ENCODE measurements around the gene TSHZ2. TPM values are rescaled to one million over a fixed set of nuclear protein-coding genes. Genes with fewer than 3 reads are reported as not detected.

The TSHZ2 gene
- total and polyA plus RNA-seq, 2 of the 4 experiments (the other 2 are of a cell fraction), result under 0.01 to 0.02 TPM

GRCh38 chr20:52958211-52958610 lies 13.9 kb upstream of the TSHZ2 start:
- Histone ChIP-seq H2AK9ac (replicated peaks; ENCODE audit: low read depth, low read length, poor library complexity) (no peak overlapping the region), H3K23ac (ENCODE audit: low read depth, low read length) (no peak overlapping the region), H2BK120ac (ENCODE audit: low read depth, low read length) (no peak overlapping the region), H4K8ac (ENCODE audit: low read depth in 2 of 2, low read length in 2 of 2) (no peak overlapping the region), H3K9me1 (ENCODE audit: insufficient read depth, low read length) (no peaks in the 10 kb centered on the region), H4K20me1 (ENCODE audit: insufficient read depth, low read length) (no peaks in the 10 kb centered on the region), H3K56ac (ENCODE audit: extremely low read depth, insufficient read depth, low read length) (no peak overlapping the region), H3K4me3 (ENCODE audit: insufficient read depth, low read depth, low read length) (no peak overlapping the region), H3K14ac (replicated peaks; ENCODE audit: low read depth, low read length) (no peak overlapping the region), H3K4me1 (ENCODE audit: control insufficient read depth, insufficient read depth, low read length) (no peaks in the 10 kb centered on the region), H3K4ac (ENCODE audit: low read depth, low read length) (no peak overlapping the region), H2BK20ac (ENCODE audit: low read depth, low read length) (no peak overlapping the region), H2BK5ac (ENCODE audit: low read depth, low read length, poor library complexity, severe bottlenecking) (no peak overlapping the region), H3K18ac (ENCODE audit: low read depth, low read length) (no peak overlapping the region), H2BK15ac (ENCODE audit: low read depth, low read length) (no peak overlapping the region), H3K4me2 (ENCODE audit: low read depth, low read length) (no peak overlapping the region), H3K9me3 (ENCODE audit: control insufficient read depth, insufficient read depth, low read length) (peaks cover 1% of the 10 kb centered on the region; the same call in 1 of the 2 replicates), H4K5ac (ENCODE audit: low read depth, low read length) (no peak overlapping the region), H3K9ac (ENCODE audit: low read depth, low read length) (no peak overlapping the region), H2AK5ac (ENCODE audit: low read depth, low read length) (no peak overlapping the region), H3K36me3 (ENCODE audit: control insufficient read depth, insufficient read depth, low read length) (no peaks in the 10 kb centered on the region), H2AFZ (replicated peaks; ENCODE audit: low read length, poor library complexity) (no peak overlapping the region), H4K91ac (ENCODE audit: insufficient read depth, low read depth, low read length) (no peak overlapping the region), H3K79me1 (ENCODE audit: low read depth in 1 of 2, low read length in 2 of 2) (no peaks in the 10 kb centered on the region), H3K27me3 (ENCODE audit: control insufficient read depth, insufficient read depth, low read length) (no peaks in the 10 kb centered on the region), H3K27ac (ENCODE audit: insufficient read depth, low read length) (no peak overlapping the region)
- no CpG with 5 or more reads among the region's 4 CpGs for WGBS, 2 experiments (ENCODE audit: extremely low coverage in 2 of 2, insufficient read length in 1 of 2)
- no peak for TF ChIP-seq MXI1 (IDR thresholded peaks at IDR 0.05; ENCODE audit: borderline replicate concordance, low read depth, low read length)
- ChIA-PET POLR2A (ENCODE audit: unreplicated experiment) (no interaction called here), CTCF (no interaction called here)
- no peak for ATAC-seq (ENCODE audit: low read depth)
- dilution Hi-C loops (cut with HindIII; ENCODE audit: low sequenced_read_pairs, unreplicated experiment), result no loop called here
- in situ Hi-C loops (cut with MboI; ENCODE audit: low sequenced_read_pairs), result no loop called here
- intact Hi-C loops (cut with micrococcal nuclease), result no loop called here
- BruUV-seq (replicated peaks), result no TSS peak
- no peak for DNase-seq

All from IMR-90 (cell line).